Caco-2 (cell line): Measurements from ENCODE around the gene NFKBIE. TPM values are rescaled to one million over a fixed set of nuclear protein-coding genes. Genes with fewer than 3 reads are reported as not detected.

Experiments
- BruUV-seq: library from RNA; stranded (reverse); fragments of 400-500 nt; replicated peaks from 2 replicates; lab custom pipeline; 2021; lab: Mats Ljungman, UMichigan
- CTCF ChIA-PET: fragments of 300-600 bp; sonication (Branson Sonifier 250); formaldehyde crosslinking; loops from one replicate; lab custom pipeline; 2022; ENCODE audit warnings: antibody characterized with exemption; lab: Charles Lee
- POLR2A ChIA-PET: fragments of 300-600 bp; sonication (Branson Sonifier 250); formaldehyde crosslinking; loops from one replicate; lab custom pipeline; 2022; ENCODE audit warnings: antibody characterized with exemption; lab: Charles Lee
- DNase-seq, 2 experiments: peaks; one replicate each; pipeline versions ENCODE4 v3.0.0 to v3.0.0-alpha.2; 2020 to 2022
- H3K27me3 ChIP-seq: replicated peaks from 2 replicates; pipeline ENCODE4 v1.6.0; 2011; ENCODE audit warnings: low read length; ENCODE audit not compliant: control insufficient read depth, insufficient read depth
- H3K36me3 ChIP-seq: 2 replicates; pipeline ENCODE4 v1.5.1; 2011; ENCODE audit warnings: low read length; ENCODE audit not compliant: control insufficient read depth, insufficient read depth
- H3K4me1 ChIP-seq: fragments of 250-450 bp; sonication (Bioruptor Pico); 2 replicates; pipeline ENCODE4 v1.5.1; 2020; ENCODE audit warnings: mild to moderate bottlenecking
- H3K4me3 ChIP-seq: 2 replicates; pipeline ENCODE4 v1.5.1; 2011; ENCODE audit warnings: low read depth, mild to moderate bottlenecking, control low read depth, low read length
- H3K9me3 ChIP-seq: fragments of 250-450 bp; sonication (Bioruptor Pico); 2 replicates; pipeline ENCODE4 v1.5.1; 2020; ENCODE audit warnings: mild to moderate bottlenecking, moderate library complexity
- H3K27ac Mint-ChIP-seq: one replicate; pipeline ENCODE4 v1.8.0; 2022; ENCODE audit warnings: mixed read lengths; ENCODE audit not compliant: unreplicated experiment
- H3K27me3 Mint-ChIP-seq: one replicate; pipeline ENCODE4 v1.8.0; 2022; ENCODE audit warnings: mixed read lengths; ENCODE audit not compliant: insufficient read depth, unreplicated experiment
- H3K36me3 Mint-ChIP-seq: one replicate; pipeline ENCODE4 v1.8.0; 2022; ENCODE audit warnings: mild to moderate bottlenecking, mixed read lengths; ENCODE audit not compliant: insufficient read depth, unreplicated experiment
- H3K4me1 Mint-ChIP-seq: one replicate; pipeline ENCODE4 v1.8.0; 2022; ENCODE audit warnings: low read depth, mixed read lengths; ENCODE audit not compliant: unreplicated experiment
- H3K4me3 Mint-ChIP-seq: one replicate; pipeline ENCODE4 v1.8.0; 2022; ENCODE audit warnings: mild to moderate bottlenecking, moderate library complexity, mixed read lengths; ENCODE audit not compliant: unreplicated experiment
- H3K9me3 Mint-ChIP-seq: one replicate; pipeline ENCODE4 v1.8.0; 2022; ENCODE audit warnings: mixed read lengths; ENCODE audit not compliant: unreplicated experiment
- intact Hi-C: fragments of 100-400 bp; cut with micrococcal nuclease; formaldehyde crosslinking; loops from one replicate; pipeline ENCODE4 v1.10.0; 2022; ENCODE audit not compliant: unreplicated experiment
- total RNA-seq: library from RNA; stranded (reverse); gene quantifications from 2 replicates; pipeline ENCODE4 v1.2.3, GENCODE V29; 2022
- TF ChIP-seq, protein P1 (sequence below), 2 experiments: fragments of 200-600 bp in 1 of 2; IDR thresholded peaks; 1 replicate in 1 of 2; 2 replicates in 1 of 2; pipeline versions ENCODE4 v1.5.1 to v1.8.0; 2011 to 2022; ENCODE audit warnings: antibody characterized with exemption in 1 of 2, control low read depth in 1 of 2, inconsistent platforms in 1 of 2, low read depth in 1 of 2, low read length in 1 of 2, mild to moderate bottlenecking in 1 of 2, moderate library complexity in 1 of 2; ENCODE audit not compliant: insufficient read depth in 1 of 2, severe bottlenecking in 1 of 2, unreplicated experiment in 1 of 2

The NFKBIE gene
- total RNA-seq, 1 experiment from 2014 or later = 8.4 TPM

- Histone ChIP-seq H3K4me3 (no peak overlapping the region), H3K9me3 (no peaks in the 10 kb centered on the region), H3K27me3 (no peaks in the 10 kb centered on the region), H3K4me1 (no peaks in the 10 kb centered on the region), H3K36me3 (no peaks in the 10 kb centered on the region; the same call in 1 of the 2 replicates)
- no peak for DNase-seq
- POLR2A ChIA-PET = no interaction called here
- Mint-ChIP-seq H3K36me3 (peaks cover 22% of the 10 kb centered on the region), H3K9me3 (no peaks in the 10 kb centered on the region), H3K27ac (no peak overlapping the region), H3K4me1 (no peaks in the 10 kb centered on the region), H3K27me3 (no peaks in the 10 kb centered on the region), H3K4me3 (no peak overlapping the region)
- no TSS peak for BruUV-seq
- CTCF ChIA-PET = interaction anchor here (0.6 to 0.7 kb wide), 2 partner anchors 42 to 65 kb away, joined by 3 read pairs; no protein-coding TSS in a partner anchor
- TF ChIP-seq, protein P1, sequence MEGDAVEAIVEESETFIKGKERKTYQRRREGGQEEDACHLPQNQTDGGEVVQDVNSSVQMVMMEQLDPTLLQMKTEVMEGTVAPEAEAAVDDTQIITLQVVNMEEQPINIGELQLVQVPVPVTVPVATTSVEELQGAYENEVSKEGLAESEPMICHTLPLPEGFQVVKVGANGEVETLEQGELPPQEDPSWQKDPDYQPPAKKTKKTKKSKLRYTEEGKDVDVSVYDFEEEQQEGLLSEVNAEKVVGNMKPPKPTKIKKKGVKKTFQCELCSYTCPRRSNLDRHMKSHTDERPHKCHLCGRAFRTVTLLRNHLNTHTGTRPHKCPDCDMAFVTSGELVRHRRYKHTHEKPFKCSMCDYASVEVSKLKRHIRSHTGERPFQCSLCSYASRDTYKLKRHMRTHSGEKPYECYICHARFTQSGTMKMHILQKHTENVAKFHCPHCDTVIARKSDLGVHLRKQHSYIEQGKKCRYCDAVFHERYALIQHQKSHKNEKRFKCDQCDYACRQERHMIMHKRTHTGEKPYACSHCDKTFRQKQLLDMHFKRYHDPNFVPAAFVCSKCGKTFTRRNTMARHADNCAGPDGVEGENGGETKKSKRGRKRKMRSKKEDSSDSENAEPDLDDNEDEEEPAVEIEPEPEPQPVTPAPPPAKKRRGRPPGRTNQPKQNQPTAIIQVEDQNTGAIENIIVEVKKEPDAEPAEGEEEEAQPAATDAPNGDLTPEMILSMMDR (IDR thresholded peaks at IDR 0.05; ENCODE audit: insufficient read depth in 1 of 2, low read depth in 1 of 2, low read length in 1 of 2, severe bottlenecking in 1 of 2, unreplicated experiment in 1 of 2) = no peak
- intact Hi-C loops = no loop called here
Observed at GRCh38 chr6:44309631-44310030, 44.3 kb upstream of the NFKBIE start.

- no peak overlapping the region for H3K4me3 Mint-ChIP-seq
- Histone ChIP-seq H3K4me1 (no peaks in the 10 kb centered on the region), H3K9me3 (no peaks in the 10 kb centered on the region), H3K4me3 (no peak overlapping the region), H3K27me3 (no peaks in the 10 kb centered on the region), H3K36me3 (no peaks in the 10 kb centered on the region; the same call in 1 of the 2 replicates)
- intact Hi-C loops = no loop called here
- DNase-seq = no peak
- TF ChIP-seq, protein P1 (IDR thresholded peaks at IDR 0.05; ENCODE audit: insufficient read depth in 1 of 2, low read depth in 1 of 2, low read length in 1 of 2, severe bottlenecking in 1 of 2, unreplicated experiment in 1 of 2) = no peak
- no TSS peak for BruUV-seq
- H3K9me3 Mint-ChIP-seq = no peaks in the 10 kb centered on the region
- no peaks in the 10 kb centered on the region for H3K27me3 Mint-ChIP-seq
- peaks cover 22% of the 10 kb centered on the region for H3K36me3 Mint-ChIP-seq
- H3K4me1 Mint-ChIP-seq = no peaks in the 10 kb centered on the region
- CTCF ChIA-PET = interaction anchor here (0.6 to 0.7 kb wide), 2 partner anchors 41 to 66 kb away, joined by 3 read pairs; no protein-coding TSS in a partner anchor
- POLR2A ChIA-PET = no interaction called here
- H3K27ac Mint-ChIP-seq = no peak overlapping the region
Observed at GRCh38 chr6:44309092-44309491, 43.7 kb upstream of the NFKBIE start.

- no peaks in the 10 kb centered on the region for H3K4me1 Mint-ChIP-seq
- no peak overlapping the region for H3K4me3 Mint-ChIP-seq
- TF ChIP-seq, protein P1 (IDR thresholded peaks at IDR 0.05; ENCODE audit: insufficient read depth in 1 of 2, low read depth in 1 of 2, low read length in 1 of 2, severe bottlenecking in 1 of 2, unreplicated experiment in 1 of 2) = no peak
- Histone ChIP-seq H3K27me3 (no peaks in the 10 kb centered on the region), H3K9me3 (no peaks in the 10 kb centered on the region), H3K36me3 (peaks cover 2% of the 10 kb centered on the region; the same call in 1 of the 2 replicates), H3K4me1 (no peaks in the 10 kb centered on the region), H3K4me3 (no peak overlapping the region)
- DNase-seq = no peak
- no peaks in the 10 kb centered on the region for H3K9me3 Mint-ChIP-seq
- no peaks in the 10 kb centered on the region for H3K27me3 Mint-ChIP-seq
- intact Hi-C loops = no loop called here
- peaks cover 32% of the 10 kb centered on the region for H3K36me3 Mint-ChIP-seq
- POLR2A ChIA-PET = no interaction called here
- no peak overlapping the region for H3K27ac Mint-ChIP-seq
- no TSS peak for BruUV-seq
- CTCF ChIA-PET = interaction anchor here (0.7 kb wide), 1 partner anchor 43 kb away, joined by 3 read pairs; no protein-coding TSS in a partner anchor
Observed at GRCh38 chr6:44307217-44307616, 41.9 kb upstream of the NFKBIE start.
